CD1c-positive myeloid dendritic cell (primary cell): ENCODE results near the gene ADAMTS17.

ENCODE experiments used
- DNase-seq: peaks from one replicate; pipeline ENCODE4 v3.0.0-alpha.2; 2016; ENCODE audit errors: extremely low spot score

The ADAMTS17 gene

GRCh38 chr15:100310513-100311153, 31.1 kb downstream of the ADAMTS17 start:
- no peak for DNase-seq

- DNase-seq: no peak
Measured at GRCh38 chr15:100310041-100310405, 31.8 kb downstream of the ADAMTS17 start.

- DNase-seq: no peak
Measured at GRCh38 chr15:100309109-100310040, 32.4 kb downstream of the ADAMTS17 start.

GRCh38 chr15:100308608-100309007, 33.2 kb downstream of the ADAMTS17 start:
- DNase-seq: no peak

GRCh38 chr15:100308213-100308600, 33.6 kb downstream of the ADAMTS17 start:
- no peak for DNase-seq

- no peak for DNase-seq
Measured at GRCh38 chr15:100307241-100308212, 34.2 kb downstream of the ADAMTS17 start.

- DNase-seq: no peak
Measured at GRCh38 chr15:100306098-100306497, 35.7 kb downstream of the ADAMTS17 start.

- DNase-seq: no peak
Measured at GRCh38 chr15:100301910-100302431, 39.8 kb downstream of the ADAMTS17 start.

GRCh38 chr15:100298257-100298656, 43.5 kb downstream of the ADAMTS17 start:
- DNase-seq: no peak

GRCh38 chr15:100297812-100298211, 44.0 kb downstream of the ADAMTS17 start:
- no peak for DNase-seq

- DNase-seq: no peak
Measured at GRCh38 chr15:100295939-100296565, 45.7 kb downstream of the ADAMTS17 start.

GRCh38 chr15:100292010-100292409, 49.8 kb downstream of the ADAMTS17 start:
- no peak for DNase-seq

- DNase-seq: no peak
Measured at GRCh38 chr15:100291106-100291505, 50.7 kb downstream of the ADAMTS17 start.

GRCh38 chr15:100285641-100286295, 56.0 kb downstream of the ADAMTS17 start:
- no peak for DNase-seq

- no peak for DNase-seq
Measured at GRCh38 chr15:100284701-100285100, 57.1 kb downstream of the ADAMTS17 start.

GRCh38 chr15:100284191-100284590, 57.6 kb downstream of the ADAMTS17 start:
- DNase-seq: no peak

GRCh38 chr15:100281096-100281917, 60.5 kb downstream of the ADAMTS17 start:
- no peak for DNase-seq

- DNase-seq: no peak
Measured at GRCh38 chr15:100279849-100280248, 61.9 kb downstream of the ADAMTS17 start.

- no peak for DNase-seq
Measured at GRCh38 chr15:100279446-100279845, 62.3 kb downstream of the ADAMTS17 start.
